ENCODE results near the gene ANKRD53.

DNA sequence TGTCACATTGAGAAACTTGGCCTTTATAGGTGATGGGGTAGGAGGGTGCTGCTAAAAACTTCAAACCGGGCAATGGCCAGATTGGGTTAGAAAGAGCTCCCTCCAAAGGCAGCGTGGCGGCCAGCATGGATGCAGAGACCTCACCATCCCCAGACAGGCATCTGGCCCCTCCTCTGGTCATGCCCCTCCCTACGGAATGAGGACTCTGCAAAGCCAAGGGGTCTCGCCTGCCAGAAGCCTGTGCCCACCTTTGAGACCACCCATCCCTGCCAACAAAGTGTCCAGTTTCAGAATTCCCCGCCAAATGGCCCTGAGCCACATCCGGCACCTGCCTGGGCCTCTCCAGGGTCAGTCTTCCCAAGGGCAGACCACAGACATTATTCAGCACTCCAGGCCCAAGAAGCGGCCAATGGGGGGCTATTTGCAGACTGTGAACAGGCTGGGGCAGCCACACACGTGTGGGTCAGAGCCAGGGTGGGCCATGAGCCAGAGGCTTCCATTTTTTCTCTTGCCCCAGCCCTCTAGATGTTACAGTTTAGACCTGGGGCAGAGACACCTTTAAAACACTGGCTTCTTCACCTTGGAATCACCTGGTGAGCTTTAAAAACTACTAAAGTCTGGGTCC lies 46.9 kb upstream of the ANKRD53 start:
- TF ChIP-seq POLR2A (IDR thresholded peaks at IDR 0.05; ENCODE audit: low read depth, low read length) (no peak), POLR2AphosphoS5 (IDR thresholded peaks at IDR 0.05; ENCODE audit: low read depth, low read length) (no peak), SPI1 (IDR thresholded peaks at IDR 0.05; ENCODE audit: low read depth, low read length) (no peak)

All from GM12891 (cell line).